Stimulated activated naive CD8-positive, alpha-beta T cell treated with anti-CD3 and anti-CD28 coated beads, Interleukin-15, Interleukin-2, amounts not matched to agents 100 ng/mL and 50 ng/mL, for 24 hours (primary cell): Measurements from ENCODE around the gene ZDHHC4.
"Not testable (repeated sequence)": the region's sequence is repeated elsewhere in the genome, so short reads cannot be mapped to it uniquely, and the experiment has no call there.

Experiments
- H3K27ac Mint-ChIP-seq: one replicate; pipeline ENCODE4 v1.8.0; 2021; ENCODE audit warnings: mild to moderate bottlenecking, mixed read lengths
- H3K27me3 Mint-ChIP-seq: one replicate; pipeline ENCODE4 v1.8.0; 2021; ENCODE audit warnings: mixed read lengths
- H3K36me3 Mint-ChIP-seq: one replicate; pipeline ENCODE4 v1.8.0; 2021; ENCODE audit warnings: low read depth, mixed read lengths
- H3K4me1 Mint-ChIP-seq: one replicate; pipeline ENCODE4 v1.8.0; 2021; ENCODE audit warnings: low read depth, mixed read lengths
- H3K4me3 Mint-ChIP-seq: one replicate; pipeline ENCODE4 v1.8.0; 2021; ENCODE audit warnings: mild to moderate bottlenecking, mixed read lengths
- H3K9me3 Mint-ChIP-seq: one replicate; pipeline ENCODE4 v1.8.0; 2021; ENCODE audit warnings: mixed read lengths

Gene ZDHHC4

DNA sequence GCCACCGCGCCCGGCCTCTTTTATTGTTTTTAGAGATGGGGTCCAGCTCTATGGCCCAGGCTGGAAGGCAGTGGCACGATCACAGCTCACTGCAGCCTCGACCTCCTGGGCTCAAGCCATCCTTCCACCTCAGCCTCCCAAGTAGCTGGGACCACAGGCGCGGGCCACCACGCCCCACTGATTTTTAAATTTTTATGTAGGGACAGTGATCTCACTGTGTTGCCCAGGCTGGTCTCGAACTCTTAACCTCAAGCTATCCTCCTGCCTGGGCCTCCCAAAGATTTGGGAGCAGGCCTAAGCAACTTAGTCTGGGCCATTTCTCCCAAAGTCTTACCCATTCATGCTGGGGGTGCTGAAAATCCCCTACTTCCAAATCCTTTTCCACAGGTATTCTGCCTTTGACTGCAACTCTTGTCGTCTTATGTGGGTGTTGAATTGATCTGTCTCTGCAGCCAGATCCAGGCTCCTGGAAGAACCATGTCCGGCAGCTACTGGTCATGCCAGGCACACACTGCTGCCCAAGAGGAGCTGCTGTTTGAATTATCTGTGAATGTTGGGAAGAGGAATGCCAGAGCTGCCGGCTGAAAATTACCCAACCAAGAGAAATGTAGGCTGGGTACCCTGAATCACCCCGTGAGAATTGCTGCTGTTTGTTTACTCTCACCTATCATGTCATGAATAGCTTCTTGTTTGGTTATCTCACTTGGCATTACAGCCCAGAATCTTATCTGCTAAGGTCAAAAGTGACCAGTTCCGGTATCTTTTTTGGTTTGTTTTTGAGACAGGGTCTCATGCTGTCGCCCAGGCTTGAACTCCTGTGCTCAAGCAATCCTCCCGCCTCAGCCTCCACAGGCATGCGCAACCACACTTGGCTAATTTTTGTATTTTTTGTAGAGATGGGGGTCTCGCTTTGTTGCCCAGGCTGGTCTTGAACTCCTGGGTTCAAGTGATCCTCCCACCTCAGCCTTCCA lies 1.1 kb downstream of the ZDHHC4 start:
- H3K4me1 Mint-ChIP-seq = peaks cover 23% of the 10 kb centered on the region
- no peaks in the 10 kb centered on the region for H3K9me3 Mint-ChIP-seq
- H3K36me3 Mint-ChIP-seq = peaks cover 29% of the 10 kb centered on the region
- peak overlapping the region; percentile 86 for H3K4me3 Mint-ChIP-seq
- H3K27me3 Mint-ChIP-seq = no peaks in the 10 kb centered on the region
- H3K27ac Mint-ChIP-seq = peak overlapping the region; percentile 86

DNA sequence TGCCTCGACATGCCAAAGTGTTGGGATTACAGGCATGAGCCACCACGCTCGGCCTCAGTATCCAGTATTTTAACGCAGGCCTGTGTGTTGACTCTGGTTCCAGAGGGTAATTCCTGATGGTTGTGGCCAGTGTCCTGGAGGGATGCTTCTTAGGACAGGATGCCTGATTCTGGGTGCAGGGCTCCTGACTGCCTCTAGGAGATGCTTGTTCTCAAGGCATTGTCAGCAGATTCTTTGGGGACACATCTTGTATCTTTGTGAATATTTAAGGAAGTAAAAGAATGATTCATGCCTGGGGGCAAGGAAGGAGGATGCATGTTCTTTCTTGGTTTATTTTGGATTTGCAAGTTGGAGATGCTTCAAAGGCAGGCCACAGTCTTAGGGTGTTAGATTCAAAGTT lies 2.2 kb downstream of the ZDHHC4 start:
- Mint-ChIP-seq H3K4me3 (no peak overlapping the region), H3K9me3 (no peaks in the 10 kb centered on the region), H3K27ac (peak overlapping the region; percentile 68), H3K4me1 (peaks cover 23% of the 10 kb centered on the region), H3K36me3 (peaks cover 33% of the 10 kb centered on the region), H3K27me3 (no peaks in the 10 kb centered on the region)

DNA sequence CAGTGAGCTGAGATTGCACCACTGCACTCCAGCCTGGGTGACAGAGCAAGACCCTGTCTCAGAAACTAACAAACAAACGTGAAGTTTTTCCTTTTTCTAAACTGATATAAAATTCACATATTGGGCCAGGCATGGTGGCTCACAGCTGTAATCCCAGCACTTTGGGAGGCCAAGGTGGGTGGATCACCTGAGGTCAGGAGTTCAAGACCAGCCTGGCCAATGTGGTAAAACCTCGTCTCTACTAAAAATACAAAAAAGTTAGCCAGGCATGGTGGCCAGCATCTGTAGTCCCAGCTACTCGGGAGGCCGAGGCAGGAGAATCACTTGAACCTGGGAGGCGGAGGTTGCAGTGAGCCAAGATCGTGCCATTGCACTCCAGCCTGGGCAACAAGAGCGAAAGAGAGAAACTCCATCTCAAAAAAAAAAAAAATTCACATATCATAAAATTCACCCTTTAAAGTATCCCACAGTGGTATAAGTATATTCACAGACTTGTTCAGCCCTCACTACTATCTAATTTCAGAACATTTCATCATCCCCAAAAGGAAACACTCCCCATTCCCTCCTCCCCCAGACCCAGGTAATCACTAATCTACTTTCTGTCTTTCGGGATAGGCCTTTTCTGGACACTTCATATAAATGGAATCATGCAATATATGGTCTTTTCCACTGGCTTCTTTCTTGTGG lies 8.6 kb downstream of the ZDHHC4 start:
- Mint-ChIP-seq H3K36me3 (peaks cover 57% of the 10 kb centered on the region), H3K4me1 (peaks cover 11% of the 10 kb centered on the region)
- not testable (repeated sequence) for H3K9me3 Mint-ChIP-seq, H3K27me3 Mint-ChIP-seq, H3K27ac Mint-ChIP-seq, H3K4me3 Mint-ChIP-seq

DNA sequence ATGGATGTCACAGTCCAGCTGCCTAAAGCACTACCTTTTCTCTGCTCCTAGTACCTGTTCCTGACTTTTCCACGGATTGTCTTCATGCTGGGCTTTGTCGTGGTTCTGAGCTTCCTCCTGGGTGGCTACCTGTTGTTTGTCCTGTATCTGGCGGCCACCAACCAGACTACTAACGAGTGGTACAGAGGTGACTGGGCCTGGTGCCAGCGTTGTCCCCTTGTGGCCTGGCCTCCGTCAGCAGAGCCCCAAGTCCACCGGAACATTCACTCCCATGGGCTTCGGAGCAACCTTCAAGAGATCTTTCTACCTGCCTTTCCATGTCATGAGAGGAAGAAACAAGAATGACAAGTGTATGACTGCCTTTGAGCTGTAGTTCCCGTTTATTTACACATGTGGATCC lies 11.3 kb downstream of the ZDHHC4 start:
- H3K4me3 Mint-ChIP-seq = no peak overlapping the region
- no peaks in the 10 kb centered on the region for H3K9me3 Mint-ChIP-seq
- peaks cover 23% of the 10 kb centered on the region for H3K4me1 Mint-ChIP-seq
- no peaks in the 10 kb centered on the region for H3K27me3 Mint-ChIP-seq
- no peak overlapping the region for H3K27ac Mint-ChIP-seq
- H3K36me3 Mint-ChIP-seq = peaks cover 54% of the 10 kb centered on the region

DNA sequence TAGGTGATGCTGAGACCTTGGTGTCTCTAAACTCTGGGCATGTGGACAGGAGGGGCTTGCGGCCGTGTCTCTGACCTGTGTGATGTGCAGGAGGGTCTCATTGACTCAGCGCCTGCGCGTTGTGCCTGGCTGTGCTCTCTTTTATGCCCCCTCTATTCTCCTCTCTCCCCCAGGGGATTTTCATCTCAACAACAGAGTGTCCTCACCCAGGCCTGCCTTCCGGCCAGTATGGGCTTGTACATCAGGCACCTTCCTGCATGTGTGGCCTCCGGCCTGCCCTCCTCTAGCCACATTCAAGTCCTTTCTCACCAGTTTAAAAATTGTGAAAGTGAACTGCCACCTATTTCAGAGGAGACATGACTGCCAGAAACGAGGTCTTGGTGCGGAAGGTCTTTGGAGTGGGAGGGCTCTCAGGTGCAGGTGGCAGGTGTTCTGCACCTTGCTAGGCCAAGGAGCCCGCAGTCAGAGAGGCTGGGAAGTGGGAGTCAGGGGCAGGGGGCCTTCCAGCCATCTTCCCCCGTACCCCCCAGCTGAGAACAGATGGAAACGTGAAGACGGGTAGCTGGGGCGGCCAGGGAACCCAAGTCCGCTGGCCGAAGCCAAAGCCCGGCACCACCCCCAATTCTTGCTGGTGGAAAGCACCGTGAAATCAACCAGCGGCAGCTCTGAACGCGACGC lies 12.0 kb downstream of the ZDHHC4 start:
- H3K4me3 Mint-ChIP-seq = peak overlapping the region; percentile 74
- peaks cover 54% of the 10 kb centered on the region for H3K36me3 Mint-ChIP-seq
- H3K27ac Mint-ChIP-seq = peak overlapping the region; percentile 69
- H3K9me3 Mint-ChIP-seq = no peaks in the 10 kb centered on the region
- peaks cover 23% of the 10 kb centered on the region for H3K4me1 Mint-ChIP-seq
- no peaks in the 10 kb centered on the region for H3K27me3 Mint-ChIP-seq

DNA sequence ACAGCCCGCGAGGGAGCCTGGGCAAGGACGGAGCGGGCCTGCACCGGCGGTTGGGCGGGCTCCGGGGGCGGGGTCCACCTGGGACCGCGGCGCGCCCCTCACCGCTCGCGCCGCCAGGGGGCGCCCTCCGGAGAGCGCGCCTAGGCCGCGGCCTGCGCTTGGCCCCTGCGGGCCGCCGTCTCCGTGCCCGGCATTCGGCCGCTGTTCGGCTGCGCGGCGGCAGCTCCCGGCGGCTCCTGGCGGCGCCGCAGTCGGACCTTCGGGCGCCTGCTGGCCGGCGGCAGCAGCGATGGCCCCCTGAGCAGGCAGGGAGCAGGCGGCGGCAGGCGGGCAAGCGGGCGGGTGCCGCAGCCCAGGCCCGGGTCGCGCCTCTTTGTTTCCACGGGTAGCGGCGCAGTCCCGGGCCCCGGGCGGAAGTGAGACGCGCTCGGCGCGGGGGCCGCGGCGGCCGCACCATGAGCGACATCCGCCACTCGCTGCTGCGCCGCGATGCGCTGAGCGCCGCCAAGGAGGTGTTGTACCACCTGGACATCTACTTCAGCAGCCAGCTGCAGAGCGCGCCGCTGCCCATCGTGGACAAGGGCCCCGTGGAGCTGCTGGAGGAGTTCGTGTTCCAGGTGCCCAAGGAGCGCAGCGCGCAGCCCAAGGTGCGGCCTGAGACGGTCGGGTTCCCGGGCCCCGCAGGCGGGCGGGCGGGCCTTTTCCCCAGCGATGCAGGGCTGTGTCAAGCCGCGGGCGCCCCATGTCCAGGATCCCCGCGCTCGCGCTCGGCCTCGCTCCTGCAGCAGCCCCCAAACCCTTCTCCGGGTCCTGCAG lies 12.8 kb downstream of the ZDHHC4 start, which contains the start of gene INTS15:
Gene INTS15, plus strand, starts transcription at position 193 of the 816 bp plus-strand sequence. Its CDS starts 263 bp downstream, at position 456.
- Mint-ChIP-seq H3K9me3 (no peaks in the 10 kb centered on the region), H3K27me3 (no peaks in the 10 kb centered on the region), H3K4me1 (peaks cover 23% of the 10 kb centered on the region), H3K4me3 (peak within 1 kb of the TSS; percentile 95), H3K36me3 (peaks cover 55% of the 10 kb centered on the region), H3K27ac (peak within 1 kb of the TSS; percentile 93)

DNA sequence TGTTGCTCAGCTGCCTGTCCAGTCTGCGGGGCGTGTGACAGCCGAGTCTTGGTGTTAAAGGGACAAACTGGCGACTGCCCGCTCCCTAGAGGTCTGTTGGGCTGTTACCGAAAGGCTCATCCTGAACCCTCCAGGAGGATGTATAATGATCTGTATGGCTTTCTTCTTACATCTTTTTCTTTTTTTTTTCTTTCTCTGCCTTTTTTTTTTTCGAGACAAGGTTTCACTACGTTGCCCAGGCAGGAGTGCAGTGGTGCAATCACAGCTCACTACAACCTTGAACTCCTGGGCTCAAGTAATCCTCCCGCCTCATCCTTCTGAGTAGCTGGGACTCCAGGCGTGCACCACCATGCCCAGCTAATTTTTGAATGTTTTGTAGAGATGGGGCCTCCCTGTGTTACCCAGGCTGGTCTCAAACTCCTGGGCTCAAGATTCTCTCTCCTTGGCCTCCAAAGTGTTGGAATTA lies 13.4 kb downstream of the ZDHHC4 start:
- Mint-ChIP-seq H3K27me3 (no peaks in the 10 kb centered on the region), H3K4me1 (peaks cover 23% of the 10 kb centered on the region), H3K9me3 (no peaks in the 10 kb centered on the region), H3K36me3 (peaks cover 59% of the 10 kb centered on the region), H3K27ac (peak overlapping the region; percentile 93), H3K4me3 (peak overlapping the region; percentile 95)

DNA sequence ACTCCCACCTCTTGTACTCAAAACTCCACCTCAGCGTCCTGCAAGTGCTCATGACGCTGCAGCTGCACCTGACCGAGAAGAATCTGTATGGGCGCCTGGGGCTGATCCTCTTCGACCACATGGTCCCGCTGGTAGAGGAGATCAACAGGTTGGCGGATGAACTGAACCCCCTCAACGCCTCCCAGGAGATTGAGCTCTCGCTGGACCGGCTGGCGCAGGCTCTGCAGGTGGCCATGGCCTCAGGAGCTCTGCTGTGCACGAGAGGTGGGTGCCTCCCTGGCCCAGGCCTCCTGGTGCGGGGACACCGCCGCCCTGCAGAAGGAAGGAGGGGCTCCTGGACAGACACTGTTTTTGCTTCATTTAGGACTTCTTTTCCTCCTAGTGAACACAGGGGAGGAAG lies 22.8 kb downstream of the ZDHHC4 start:
- Mint-ChIP-seq H3K27ac (no peak overlapping the region), H3K4me3 (no peak overlapping the region), H3K4me1 (no peaks in the 10 kb centered on the region), H3K36me3 (peaks cover 52% of the 10 kb centered on the region), H3K9me3 (no peaks in the 10 kb centered on the region), H3K27me3 (no peaks in the 10 kb centered on the region)

DNA sequence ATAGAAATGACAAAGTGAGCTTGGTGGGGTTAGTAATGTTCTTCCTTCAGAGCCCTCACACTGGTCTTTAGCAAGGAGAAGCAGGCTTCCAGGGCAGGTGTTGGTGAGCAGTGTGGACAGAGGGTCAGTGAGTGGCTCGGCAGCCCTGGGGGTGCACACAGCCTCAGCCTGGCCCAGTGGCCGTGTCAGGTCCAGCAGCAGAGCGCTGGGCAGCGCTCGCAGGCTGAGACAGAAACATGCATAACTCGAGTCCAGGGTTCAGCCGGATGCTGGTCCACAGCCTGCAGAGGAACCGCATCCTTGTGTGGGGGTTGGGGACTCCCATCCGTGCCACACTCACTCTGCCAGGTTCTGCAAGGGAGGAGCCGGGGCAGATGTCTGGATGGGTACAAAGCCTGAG lies 27.2 kb downstream of the ZDHHC4 start:
- H3K4me1 Mint-ChIP-seq = no peaks in the 10 kb centered on the region
- peaks cover 37% of the 10 kb centered on the region for H3K36me3 Mint-ChIP-seq
- no peaks in the 10 kb centered on the region for H3K27me3 Mint-ChIP-seq
- H3K9me3 Mint-ChIP-seq = no peaks in the 10 kb centered on the region
- H3K27ac Mint-ChIP-seq = no peak overlapping the region
- H3K4me3 Mint-ChIP-seq = no peak overlapping the region

DNA sequence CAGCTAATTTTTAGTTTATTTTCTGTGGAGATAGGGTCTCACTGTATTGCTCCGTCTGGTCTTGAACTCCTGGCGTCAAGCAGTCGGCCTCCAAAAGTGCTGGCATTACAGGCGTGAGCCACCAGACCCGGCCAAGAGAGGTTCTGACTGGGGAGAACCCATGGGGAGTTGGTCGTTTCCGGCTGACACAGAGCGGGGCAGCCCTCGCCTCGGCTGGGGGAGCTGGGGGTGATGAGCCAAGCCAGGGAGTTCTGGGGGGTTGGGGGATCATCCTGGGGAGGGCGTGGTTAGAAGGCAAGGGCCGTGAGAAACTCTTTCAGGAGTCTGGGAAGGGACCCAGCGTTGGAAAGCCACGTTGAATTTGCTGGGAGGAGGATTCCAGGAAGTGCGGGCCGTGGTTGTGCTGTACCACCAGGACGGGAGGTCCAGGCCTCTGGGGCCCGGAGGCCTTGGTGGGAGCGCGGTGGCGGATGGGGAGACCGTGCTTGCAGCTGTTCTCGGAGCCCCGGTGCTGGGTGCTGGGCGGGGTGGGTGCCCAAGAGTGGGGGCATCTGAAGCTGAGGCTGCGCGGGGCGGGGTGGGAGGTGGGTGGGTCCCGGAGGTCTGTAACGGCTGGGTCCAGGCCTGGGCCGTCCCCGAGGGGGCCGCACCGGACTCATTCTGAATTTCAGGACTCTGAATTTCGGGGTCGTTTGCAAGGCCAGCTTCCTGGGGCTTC lies 29.8 kb downstream of the ZDHHC4 start:
- H3K9me3 Mint-ChIP-seq = no peaks in the 10 kb centered on the region
- no peaks in the 10 kb centered on the region for H3K4me1 Mint-ChIP-seq
- no peaks in the 10 kb centered on the region for H3K27me3 Mint-ChIP-seq
- no peak overlapping the region for H3K4me3 Mint-ChIP-seq
- peaks cover 34% of the 10 kb centered on the region for H3K36me3 Mint-ChIP-seq
- no peak overlapping the region for H3K27ac Mint-ChIP-seq

DNA sequence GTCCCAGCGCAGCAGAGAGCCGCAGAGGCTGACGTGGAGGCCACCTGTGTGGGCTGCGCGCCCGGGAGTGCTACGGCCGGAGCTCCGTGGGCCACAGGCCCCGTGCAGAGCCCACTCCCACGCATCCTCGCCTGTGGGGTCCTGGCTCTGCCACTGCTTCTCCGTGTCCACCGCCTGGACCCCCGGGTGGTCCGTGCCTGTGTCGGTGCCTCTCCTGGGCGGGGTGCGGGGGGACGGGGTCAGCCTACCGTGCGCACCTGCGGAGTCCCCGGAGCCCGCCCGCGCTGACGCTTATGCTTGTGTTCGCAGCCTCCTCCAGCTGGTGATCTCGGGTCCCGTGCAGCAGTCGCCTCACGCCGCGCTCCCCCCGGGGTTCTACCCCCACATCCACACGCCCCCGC lies 30.4 kb downstream of the ZDHHC4 start:
- no peak overlapping the region for H3K27ac Mint-ChIP-seq
- H3K27me3 Mint-ChIP-seq = no peaks in the 10 kb centered on the region
- peaks cover 30% of the 10 kb centered on the region for H3K36me3 Mint-ChIP-seq
- H3K4me1 Mint-ChIP-seq = no peaks in the 10 kb centered on the region
- no peak overlapping the region for H3K4me3 Mint-ChIP-seq
- H3K9me3 Mint-ChIP-seq = no peaks in the 10 kb centered on the region

DNA sequence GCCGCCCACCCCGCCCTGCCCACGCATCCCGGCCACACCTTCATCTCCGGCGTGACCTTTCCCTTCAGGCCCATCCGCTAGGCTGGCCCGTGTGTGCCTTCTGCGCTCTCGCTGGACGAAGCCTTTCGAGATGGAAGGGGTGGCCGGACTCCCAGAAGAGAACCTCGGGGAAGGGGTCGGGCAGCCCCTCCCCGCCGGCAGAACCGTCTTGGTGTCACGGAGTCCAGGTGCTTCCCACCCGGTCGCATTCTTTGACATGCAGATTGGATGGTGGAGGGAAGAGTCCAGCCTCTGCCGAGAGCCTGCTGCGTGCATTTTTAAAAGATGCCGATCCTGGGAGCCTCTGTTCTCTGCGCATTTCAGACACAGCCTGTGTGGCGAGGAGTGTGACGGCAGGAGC lies 30.8 kb downstream of the ZDHHC4 start:
- Mint-ChIP-seq H3K27ac (no peak overlapping the region), H3K9me3 (no peaks in the 10 kb centered on the region), H3K4me1 (no peaks in the 10 kb centered on the region), H3K36me3 (peaks cover 27% of the 10 kb centered on the region), H3K4me3 (no peak overlapping the region), H3K27me3 (no peaks in the 10 kb centered on the region)

DNA sequence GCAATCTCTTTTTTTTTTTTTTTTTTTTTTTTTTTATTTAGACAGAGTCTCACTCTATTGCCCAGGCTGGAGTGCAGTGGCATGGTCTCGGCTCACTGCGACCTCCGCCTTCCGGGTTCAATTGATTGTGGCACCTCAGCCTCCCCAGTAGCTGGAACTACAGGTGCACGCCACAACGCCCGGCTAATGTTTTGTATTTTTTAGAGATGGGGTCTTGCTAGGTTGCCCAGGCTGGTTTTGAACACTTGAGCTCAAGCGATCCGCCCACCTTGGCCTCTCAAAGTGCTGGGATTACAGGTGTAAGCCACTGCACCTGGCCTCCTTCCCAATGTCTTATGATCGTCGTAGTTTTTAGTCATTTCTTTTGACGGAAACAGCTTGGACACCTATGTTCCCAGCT lies 31.5 kb downstream of the ZDHHC4 start:
- no peak overlapping the region for H3K4me3 Mint-ChIP-seq
- no peak overlapping the region for H3K27ac Mint-ChIP-seq
- H3K36me3 Mint-ChIP-seq = peaks cover 26% of the 10 kb centered on the region
- H3K9me3 Mint-ChIP-seq = no peaks in the 10 kb centered on the region
- no peaks in the 10 kb centered on the region for H3K27me3 Mint-ChIP-seq
- no peaks in the 10 kb centered on the region for H3K4me1 Mint-ChIP-seq

DNA sequence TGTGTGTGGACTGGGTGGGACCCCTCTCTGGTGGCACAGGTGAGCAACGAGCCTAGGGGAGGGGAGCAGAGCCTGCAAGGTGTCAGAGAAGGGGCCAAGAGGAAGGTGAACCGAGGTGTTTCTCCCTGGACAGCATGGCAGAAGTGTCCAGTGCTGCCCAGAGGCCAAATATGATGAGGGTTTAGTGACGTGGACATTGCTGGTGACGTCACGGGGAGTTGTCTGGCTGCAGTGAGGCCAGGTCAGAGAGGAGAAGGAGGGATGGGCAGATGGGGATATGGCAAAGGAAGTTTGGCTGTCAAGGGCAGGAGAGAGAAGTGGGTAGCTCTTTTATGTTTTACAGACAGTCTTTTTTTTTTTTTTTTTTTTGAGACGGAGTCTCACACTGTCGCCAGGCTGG lies 35.6 kb downstream of the ZDHHC4 start:
- peaks cover 5% of the 10 kb centered on the region for H3K27me3 Mint-ChIP-seq
- no peak overlapping the region for H3K4me3 Mint-ChIP-seq
- no peak overlapping the region for H3K27ac Mint-ChIP-seq
- peaks cover 3% of the 10 kb centered on the region for H3K36me3 Mint-ChIP-seq
- H3K9me3 Mint-ChIP-seq = no peaks in the 10 kb centered on the region
- peaks cover 5% of the 10 kb centered on the region for H3K4me1 Mint-ChIP-seq
